ACHN (cell line): ENCODE measurements around the gene OGDHL.

Experiments used
- DNase-seq: peaks from one replicate; pipeline ENCODE4 v3.0.0-alpha.2; 2015
- in situ Hi-C: cut with HindIII; loops from 2 replicates; pipeline ENCODE4 v1.10.0; 2017; ENCODE audit warnings: low sequenced_read_pairs, low pct_ligation_motif_present, low pct_unique_long_range_greater_than_20kb

OGDHL gene

GRCh38 chr10:49709934-49710333 is 52.2 kb downstream of the OGDHL start:
- no peak for DNase-seq
- in situ Hi-C loops: no loop called here

- in situ Hi-C loops: no loop called here
- no peak for DNase-seq
Observed at GRCh38 chr10:49707585-49707984, 54.5 kb downstream of the OGDHL start.

- DNase-seq: peak; percentile 19
- in situ Hi-C loops: no loop called here
Observed at GRCh38 chr10:49700997-49701396, 61.1 kb downstream of the OGDHL start.

- DNase-seq: no peak
- in situ Hi-C loops: no loop called here
Observed at GRCh38 chr10:49700211-49700610, 61.9 kb downstream of the OGDHL start.

- no peak for DNase-seq
- in situ Hi-C loops: no loop called here
Observed at GRCh38 chr10:49698679-49699078, 63.4 kb downstream of the OGDHL start.

- in situ Hi-C loops: no loop called here
Observed at GRCh38 chr10:49696311-49696710, 65.8 kb downstream of the OGDHL start.

GRCh38 chr10:49694466-49694865 is 67.7 kb downstream of the OGDHL start:
- in situ Hi-C loops: no loop called here
- no peak for DNase-seq

More at GRCh38 chr10:49696311-49696710, 65.8 kb downstream of the OGDHL start:
- DNase-seq: no peak

- no peak for DNase-seq
- in situ Hi-C loops: no loop called here
Observed at GRCh38 chr10:49691588-49691987, 70.5 kb downstream of the OGDHL start.

GRCh38 chr10:49690698-49691356 is 71.3 kb downstream of the OGDHL start:
- no peak for DNase-seq
- in situ Hi-C loops: no loop called here

GRCh38 chr10:49689882-49690510 is 72.1 kb downstream of the OGDHL start:
- DNase-seq: no peak
- in situ Hi-C loops: no loop called here

- no peak for DNase-seq
- in situ Hi-C loops: no loop called here
Observed at GRCh38 chr10:49688920-49689319, 73.2 kb downstream of the OGDHL start.

GRCh38 chr10:49688261-49688846 is 73.8 kb downstream of the OGDHL start:
- DNase-seq: no peak
- in situ Hi-C loops: no loop called here

GRCh38 chr10:49686651-49687050 is 75.5 kb downstream of the OGDHL start:
- DNase-seq: no peak
- in situ Hi-C loops: no loop called here
